ENCODE data around the gene NUAK1.

GRCh38 chr12:106035421-106035820 lies 103.3 kb downstream of the NUAK1 start:
- TF ChIP-seq, protein P1, sequence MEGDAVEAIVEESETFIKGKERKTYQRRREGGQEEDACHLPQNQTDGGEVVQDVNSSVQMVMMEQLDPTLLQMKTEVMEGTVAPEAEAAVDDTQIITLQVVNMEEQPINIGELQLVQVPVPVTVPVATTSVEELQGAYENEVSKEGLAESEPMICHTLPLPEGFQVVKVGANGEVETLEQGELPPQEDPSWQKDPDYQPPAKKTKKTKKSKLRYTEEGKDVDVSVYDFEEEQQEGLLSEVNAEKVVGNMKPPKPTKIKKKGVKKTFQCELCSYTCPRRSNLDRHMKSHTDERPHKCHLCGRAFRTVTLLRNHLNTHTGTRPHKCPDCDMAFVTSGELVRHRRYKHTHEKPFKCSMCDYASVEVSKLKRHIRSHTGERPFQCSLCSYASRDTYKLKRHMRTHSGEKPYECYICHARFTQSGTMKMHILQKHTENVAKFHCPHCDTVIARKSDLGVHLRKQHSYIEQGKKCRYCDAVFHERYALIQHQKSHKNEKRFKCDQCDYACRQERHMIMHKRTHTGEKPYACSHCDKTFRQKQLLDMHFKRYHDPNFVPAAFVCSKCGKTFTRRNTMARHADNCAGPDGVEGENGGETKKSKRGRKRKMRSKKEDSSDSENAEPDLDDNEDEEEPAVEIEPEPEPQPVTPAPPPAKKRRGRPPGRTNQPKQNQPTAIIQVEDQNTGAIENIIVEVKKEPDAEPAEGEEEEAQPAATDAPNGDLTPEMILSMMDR (IDR thresholded peaks at IDR 0.05; ENCODE audit: low read depth, low read length, poor library complexity, severe bottlenecking) = no peak
- TF ChIP-seq EZH2phosphoT487 (IDR thresholded peaks at IDR 0.05; ENCODE audit: borderline replicate concordance, low read length) = no peak

All from DOHH2 (cell line).